ENCODE data around the gene STX17.

Gene STX17

DNA sequence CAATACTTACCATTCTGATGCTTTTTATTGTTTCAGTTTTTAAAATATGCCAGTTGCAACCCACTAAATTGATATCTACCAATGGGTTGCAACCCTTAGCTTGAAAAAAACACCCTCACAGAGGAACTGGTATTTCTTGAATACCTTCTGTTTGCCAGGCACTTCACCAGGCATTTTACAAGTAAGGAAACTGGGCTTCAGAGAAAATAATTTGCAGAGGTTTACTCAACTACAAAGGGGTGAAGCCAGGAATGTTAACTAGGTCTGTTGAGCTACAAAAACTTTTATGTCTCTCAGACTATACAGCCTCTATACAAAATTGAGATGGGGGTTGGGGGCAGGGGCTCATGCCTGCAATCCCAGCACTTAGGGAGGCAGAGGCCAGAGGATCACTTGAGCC lies 65.0 kb downstream of the STX17 start:
- ChIA-PET POLR2A (no interaction called here), CTCF (no interaction called here)
- TF ChIP-seq CTBP1 (IDR thresholded peaks at IDR 0.05; ENCODE audit: borderline replicate concordance) (no peak), TARDBP (IDR thresholded peaks at IDR 0.05) (no peak), ARNT (IDR thresholded peaks at IDR 0.05) (no peak)
- TF ChIP-seq, protein P1, sequence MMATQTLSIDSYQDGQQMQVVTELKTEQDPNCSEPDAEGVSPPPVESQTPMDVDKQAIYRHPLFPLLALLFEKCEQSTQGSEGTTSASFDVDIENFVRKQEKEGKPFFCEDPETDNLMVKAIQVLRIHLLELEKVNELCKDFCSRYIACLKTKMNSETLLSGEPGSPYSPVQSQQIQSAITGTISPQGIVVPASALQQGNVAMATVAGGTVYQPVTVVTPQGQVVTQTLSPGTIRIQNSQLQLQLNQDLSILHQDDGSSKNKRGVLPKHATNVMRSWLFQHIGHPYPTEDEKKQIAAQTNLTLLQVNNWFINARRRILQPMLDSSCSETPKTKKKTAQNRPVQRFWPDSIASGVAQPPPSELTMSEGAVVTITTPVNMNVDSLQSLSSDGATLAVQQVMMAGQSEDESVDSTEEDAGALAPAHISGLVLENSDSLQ (IDR thresholded peaks at IDR 0.05): no peak
- no peak for DNase-seq (ENCODE audit: extremely low spot score)

DNA sequence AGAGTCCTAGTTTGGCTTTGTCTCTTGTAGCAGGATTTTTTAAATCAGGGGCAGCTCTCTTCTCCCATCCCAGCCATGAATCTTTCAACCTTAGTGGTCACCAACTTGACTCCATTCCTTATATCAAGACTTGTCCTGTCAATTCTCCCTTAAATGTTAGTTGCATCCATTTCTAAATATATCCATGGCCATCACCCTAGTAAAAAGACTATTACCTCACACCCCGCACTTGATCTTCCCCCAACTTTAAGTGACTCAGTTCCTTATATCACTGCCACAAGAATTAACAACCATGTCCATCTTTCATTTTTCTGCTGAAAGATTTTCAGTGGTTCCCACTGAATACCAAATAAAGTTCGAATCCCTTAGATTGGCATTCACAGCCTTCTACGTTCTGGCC lies 67.0 kb downstream of the STX17 start:
- DNase-seq (ENCODE audit: extremely low spot score): no peak
- ChIA-PET CTCF (no interaction called here), POLR2A (no interaction called here)
- TF ChIP-seq FOXM1 (IDR thresholded peaks at IDR 0.05; ENCODE audit: borderline replicate concordance) (no peak), FOXA1 (IDR thresholded peaks at IDR 0.05) (no peak), L3MBTL2 (conservative IDR thresholded peaks at IDR 0.05) (no peak), HDGF (IDR thresholded peaks at IDR 0.05; ENCODE audit: borderline replicate concordance) (no peak), FOXK2 (IDR thresholded peaks at IDR 0.05) (no peak), TARDBP (IDR thresholded peaks at IDR 0.05) (no peak), SP1 (IDR thresholded peaks at IDR 0.05) (no peak), NFRKB (IDR thresholded peaks at IDR 0.05) (no peak), ARNT (IDR thresholded peaks at IDR 0.05) (no peak), ELF4 (IDR thresholded peaks at IDR 0.05) (no peak), CTBP1 (IDR thresholded peaks at IDR 0.05; ENCODE audit: borderline replicate concordance) (no peak), ZNF384 (IDR thresholded peaks at IDR 0.05) (no peak), LEF1 (IDR thresholded peaks at IDR 0.05; ENCODE audit: borderline replicate concordance) (no peak), BHLHE40 (IDR thresholded peaks at IDR 0.05; ENCODE audit: borderline replicate concordance) (no peak), SUZ12 (IDR thresholded peaks at IDR 0.05) (no peak)
- TF ChIP-seq, protein P1 (IDR thresholded peaks at IDR 0.05): no peak

DNA sequence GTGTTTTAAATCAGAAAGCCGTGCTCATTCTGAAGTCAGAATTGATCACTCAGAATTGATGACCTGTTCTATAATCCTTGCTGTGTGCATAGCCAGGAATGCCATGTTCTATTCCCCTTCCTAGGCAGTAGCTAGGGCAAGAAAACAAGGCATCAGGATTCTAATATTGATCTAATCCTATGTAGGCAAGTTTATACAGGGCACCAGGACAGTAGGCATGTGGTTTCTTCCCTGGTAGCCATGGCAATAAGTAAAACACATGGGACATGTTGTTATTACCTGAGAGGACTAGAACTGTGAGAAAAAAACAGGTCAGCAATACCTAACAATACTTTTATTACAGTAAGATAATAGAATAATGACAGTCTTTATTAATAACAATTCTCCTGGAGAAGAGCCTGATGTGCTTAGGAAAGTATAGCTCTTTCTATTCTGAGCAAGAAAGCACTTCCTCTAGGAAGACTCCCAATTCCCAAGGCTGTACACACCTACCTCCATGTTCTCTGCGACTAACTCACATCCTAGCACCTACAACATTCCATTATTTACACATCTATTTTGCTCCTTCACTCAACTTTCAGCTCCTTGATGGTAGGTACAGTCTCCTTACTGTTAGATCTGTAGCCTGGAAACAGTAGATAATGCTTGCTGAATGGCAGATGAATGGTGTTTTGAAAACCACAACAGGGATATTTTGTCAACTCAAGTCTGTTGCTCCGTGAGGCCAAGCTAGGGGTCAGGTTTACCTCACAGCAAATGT lies 70.8 kb downstream of the STX17 start:
- POLR2A ChIA-PET: no interaction called here
- no peak for TF ChIP-seq FOXM1 (IDR thresholded peaks at IDR 0.05; ENCODE audit: borderline replicate concordance)
- no peak for TF ChIP-seq TARDBP (IDR thresholded peaks at IDR 0.05)
- TF ChIP-seq HDGF (IDR thresholded peaks at IDR 0.05; ENCODE audit: borderline replicate concordance): no peak
- no peak for TF ChIP-seq NFRKB (IDR thresholded peaks at IDR 0.05)
- TF ChIP-seq ZNF384 (IDR thresholded peaks at IDR 0.05): no peak
- no peak for TF ChIP-seq ELF4 (IDR thresholded peaks at IDR 0.05)
- TF ChIP-seq SP1 (IDR thresholded peaks at IDR 0.05): no peak
- no peak for TF ChIP-seq FOXK2 (IDR thresholded peaks at IDR 0.05)
- no peak for TF ChIP-seq CTBP1 (IDR thresholded peaks at IDR 0.05; ENCODE audit: borderline replicate concordance)
- TF ChIP-seq L3MBTL2 (conservative IDR thresholded peaks at IDR 0.05): no peak
- no peak for TF ChIP-seq LEF1 (IDR thresholded peaks at IDR 0.05; ENCODE audit: borderline replicate concordance)
- TF ChIP-seq, protein P1 (IDR thresholded peaks at IDR 0.05): no peak
- TF ChIP-seq FOXA1 (IDR thresholded peaks at IDR 0.05): no peak
- TF ChIP-seq BHLHE40 (IDR thresholded peaks at IDR 0.05; ENCODE audit: borderline replicate concordance): no peak
- TF ChIP-seq ARNT (IDR thresholded peaks at IDR 0.05): no peak
- no peak for TF ChIP-seq SUZ12 (IDR thresholded peaks at IDR 0.05)
- CTCF ChIA-PET: no interaction called here
- DNase-seq (ENCODE audit: extremely low spot score): no peak

DNA sequence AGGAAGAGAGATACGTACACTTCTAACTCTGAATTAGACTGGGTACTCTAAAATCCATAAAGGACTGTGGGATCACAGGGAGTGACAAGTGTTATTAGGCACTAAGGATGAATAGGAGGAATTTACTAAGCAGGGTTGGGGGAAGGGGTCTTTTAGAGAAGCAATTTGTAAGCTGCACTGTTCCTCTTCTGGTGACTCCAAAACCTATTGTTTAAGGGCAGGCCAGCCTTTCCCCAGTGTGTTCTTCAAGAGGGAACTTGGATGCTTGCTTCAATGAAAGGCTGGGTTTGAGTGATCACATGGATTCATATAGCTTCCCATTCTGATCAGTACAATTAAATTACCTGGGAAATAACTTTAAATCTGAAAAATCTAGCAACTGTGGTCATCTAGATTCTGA lies 71.8 kb downstream of the STX17 start:
- DNase-seq (ENCODE audit: extremely low spot score): no peak
- CTCF ChIA-PET: no interaction called here
- POLR2A ChIA-PET: no interaction called here
- TF ChIP-seq L3MBTL2 (conservative IDR thresholded peaks at IDR 0.05): no peak
- no peak for TF ChIP-seq HDGF (IDR thresholded peaks at IDR 0.05; ENCODE audit: borderline replicate concordance)
- TF ChIP-seq FOXA1 (IDR thresholded peaks at IDR 0.05): no peak
- TF ChIP-seq SUZ12 (IDR thresholded peaks at IDR 0.05): no peak
- TF ChIP-seq, protein P1 (IDR thresholded peaks at IDR 0.05): no peak
- no peak for TF ChIP-seq BHLHE40 (IDR thresholded peaks at IDR 0.05; ENCODE audit: borderline replicate concordance)
- TF ChIP-seq ARNT (IDR thresholded peaks at IDR 0.05): no peak
- TF ChIP-seq TARDBP (IDR thresholded peaks at IDR 0.05): no peak
- TF ChIP-seq ELF4 (IDR thresholded peaks at IDR 0.05): no peak
- TF ChIP-seq SP1 (IDR thresholded peaks at IDR 0.05): no peak
- no peak for TF ChIP-seq CTBP1 (IDR thresholded peaks at IDR 0.05; ENCODE audit: borderline replicate concordance)
- TF ChIP-seq FOXM1 (IDR thresholded peaks at IDR 0.05; ENCODE audit: borderline replicate concordance): no peak

GRCh38 chr9:99980598-99980997 lies 74.1 kb downstream of the STX17 start:
- ChIA-PET CTCF (no interaction called here), POLR2A (no interaction called here)
- no peak for TF ChIP-seq HDGF (IDR thresholded peaks at IDR 0.05; ENCODE audit: borderline replicate concordance)
- TF ChIP-seq, protein P1 (IDR thresholded peaks at IDR 0.05): no peak
- no peak for TF ChIP-seq ZNF384 (IDR thresholded peaks at IDR 0.05)
- no peak for TF ChIP-seq FOXA1 (IDR thresholded peaks at IDR 0.05)
- TF ChIP-seq ELF4 (IDR thresholded peaks at IDR 0.05): no peak
- no peak for TF ChIP-seq L3MBTL2 (conservative IDR thresholded peaks at IDR 0.05)
- TF ChIP-seq TARDBP (IDR thresholded peaks at IDR 0.05): no peak
- TF ChIP-seq FOXK2 (IDR thresholded peaks at IDR 0.05): no peak
- TF ChIP-seq BHLHE40 (IDR thresholded peaks at IDR 0.05; ENCODE audit: borderline replicate concordance): no peak
- no peak for TF ChIP-seq SUZ12 (IDR thresholded peaks at IDR 0.05)
- no peak for TF ChIP-seq FOXM1 (IDR thresholded peaks at IDR 0.05; ENCODE audit: borderline replicate concordance)
- no peak for TF ChIP-seq NFRKB (IDR thresholded peaks at IDR 0.05)
- no peak for TF ChIP-seq CTBP1 (IDR thresholded peaks at IDR 0.05; ENCODE audit: borderline replicate concordance)
- no peak for TF ChIP-seq ARNT (IDR thresholded peaks at IDR 0.05)
- TF ChIP-seq SP1 (IDR thresholded peaks at IDR 0.05): no peak
- no peak for TF ChIP-seq LEF1 (IDR thresholded peaks at IDR 0.05; ENCODE audit: borderline replicate concordance)
- DNase-seq (ENCODE audit: extremely low spot score): no peak

Measured in HEK293T (cell line).